GM08714 (cell line): ENCODE measurements around the gene EXPH5.
"Not testable (repeated sequence)": the region's sequence is repeated elsewhere in the genome, so short reads cannot be mapped to it uniquely, and the experiment has no call there.

Experiments used
- H3K4me3 ChIP-seq: fragments of 200-500 bp; sonication (Bioruptor generic); 2 replicates; pipeline ENCODE4 v1.5.1; 2014; ENCODE audit warnings: mild to moderate bottlenecking, low read length, inconsistent platforms
- ZNF274 ChIP-seq: IDR thresholded peaks from 2 replicates; pipeline ENCODE4 v1.6.1; 2012; ENCODE audit warnings: mild to moderate bottlenecking, low read depth, low read length

The EXPH5 gene

DNA sequence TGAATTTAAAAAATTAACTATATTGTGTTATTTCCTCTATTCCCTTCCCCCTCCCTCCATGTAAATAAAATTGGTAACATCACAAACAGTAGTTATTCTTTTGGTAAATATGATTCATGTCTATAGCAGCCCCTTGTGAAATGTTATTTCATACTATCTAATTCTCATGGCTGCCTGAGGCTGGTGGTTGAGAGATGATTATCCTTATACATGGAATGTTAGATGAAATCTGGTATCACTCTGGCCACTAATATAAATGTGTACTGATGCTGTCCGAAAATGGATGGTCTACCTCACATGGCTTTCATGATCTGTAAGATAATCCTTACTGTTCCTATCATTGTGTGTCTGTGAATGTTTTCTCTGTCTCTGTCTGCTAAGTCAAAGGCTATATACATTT is 25.0 kb upstream of the EXPH5 start:
- no peak overlapping the region for H3K4me3 ChIP-seq
- no peak for TF ChIP-seq ZNF274

GRCh38 chr11:108617055-108617454 is 23.5 kb upstream of the EXPH5 start:
- no peak overlapping the region for H3K4me3 ChIP-seq

DNA sequence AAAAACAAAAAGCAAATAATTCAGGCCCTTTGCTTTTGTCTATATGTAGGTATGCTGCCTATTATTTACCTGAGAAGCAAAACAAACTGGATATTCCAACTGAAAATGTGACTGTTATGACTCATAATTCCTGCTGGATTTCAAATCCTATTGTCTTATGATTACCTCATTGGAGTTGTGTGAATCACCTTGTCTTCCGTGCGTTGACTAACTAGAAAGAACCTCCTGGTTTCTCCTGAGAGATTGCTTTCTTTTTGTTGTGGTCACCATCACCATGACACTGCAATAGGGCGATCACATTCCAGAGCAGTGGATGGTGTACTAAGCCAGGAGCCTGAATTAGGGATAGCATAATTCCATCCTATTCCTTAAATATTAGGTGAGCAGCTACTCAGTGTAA is 23.0 kb upstream of the EXPH5 start:
- no peak for TF ChIP-seq ZNF274
- no peak overlapping the region for H3K4me3 ChIP-seq

More at GRCh38 chr11:108617055-108617454, 23.5 kb upstream of the EXPH5 start:
- no peak for TF ChIP-seq ZNF274

DNA sequence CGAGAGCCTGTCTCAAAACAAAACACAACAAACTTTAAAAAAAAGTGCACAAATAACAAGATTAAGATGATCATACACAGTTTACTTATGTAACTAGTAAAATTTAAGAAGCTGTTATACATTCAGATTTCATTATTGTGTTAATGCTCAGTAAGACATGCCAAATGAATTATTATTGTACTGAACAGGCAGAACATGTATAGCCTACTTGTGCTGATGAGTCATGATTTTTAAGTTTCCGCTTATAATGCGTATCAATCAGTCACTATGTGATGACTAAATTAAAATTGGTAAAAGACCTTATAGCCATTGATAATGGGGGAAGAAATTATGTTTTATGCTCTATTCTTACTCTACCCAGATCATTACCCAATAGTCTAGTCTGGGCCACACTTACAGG is 20.5 kb upstream of the EXPH5 start:
- no peak for TF ChIP-seq ZNF274
- no peak overlapping the region for H3K4me3 ChIP-seq

DNA sequence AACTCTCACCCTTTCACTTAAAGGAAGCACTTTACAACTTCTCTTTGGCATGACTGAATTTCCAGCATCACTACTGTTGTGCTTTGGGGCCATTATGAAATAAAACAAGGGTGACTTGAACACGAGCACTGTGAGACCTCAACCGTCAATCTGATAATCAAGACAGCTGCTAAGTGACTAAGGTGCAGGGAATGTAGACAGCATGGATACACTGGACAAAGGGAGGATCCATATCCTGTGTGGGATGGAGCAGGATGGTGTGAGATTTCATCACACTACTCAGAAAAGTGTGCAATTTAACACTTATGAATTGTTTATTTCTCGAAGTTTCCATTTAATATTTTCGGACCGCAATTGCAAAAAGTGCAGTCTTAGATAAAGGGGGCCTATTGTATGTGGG is 16.1 kb upstream of the EXPH5 start:
- H3K4me3 ChIP-seq = no peak overlapping the region
- TF ChIP-seq ZNF274 = no peak

DNA sequence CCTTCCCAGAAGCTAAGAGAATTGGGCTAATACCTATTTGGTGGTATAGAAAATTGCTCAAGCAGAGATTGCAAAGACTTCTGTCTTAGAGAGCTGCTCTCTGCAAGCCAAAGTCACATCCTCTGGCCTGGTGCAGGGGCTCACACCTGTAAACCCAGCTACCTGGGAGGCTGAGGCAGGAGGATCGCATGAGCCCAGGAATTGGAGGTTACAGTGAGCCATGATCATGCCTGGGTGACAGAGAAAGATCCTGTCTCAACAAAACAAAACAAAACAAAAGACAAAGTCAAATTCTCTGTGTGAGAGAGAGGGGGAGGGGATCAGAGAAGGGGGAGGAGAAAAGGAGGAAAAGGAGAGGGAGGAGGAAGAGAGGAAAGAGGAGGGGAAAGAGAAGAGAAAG is 15.0 kb upstream of the EXPH5 start:
- no peak overlapping the region for H3K4me3 ChIP-seq
- TF ChIP-seq ZNF274 = no peak

DNA sequence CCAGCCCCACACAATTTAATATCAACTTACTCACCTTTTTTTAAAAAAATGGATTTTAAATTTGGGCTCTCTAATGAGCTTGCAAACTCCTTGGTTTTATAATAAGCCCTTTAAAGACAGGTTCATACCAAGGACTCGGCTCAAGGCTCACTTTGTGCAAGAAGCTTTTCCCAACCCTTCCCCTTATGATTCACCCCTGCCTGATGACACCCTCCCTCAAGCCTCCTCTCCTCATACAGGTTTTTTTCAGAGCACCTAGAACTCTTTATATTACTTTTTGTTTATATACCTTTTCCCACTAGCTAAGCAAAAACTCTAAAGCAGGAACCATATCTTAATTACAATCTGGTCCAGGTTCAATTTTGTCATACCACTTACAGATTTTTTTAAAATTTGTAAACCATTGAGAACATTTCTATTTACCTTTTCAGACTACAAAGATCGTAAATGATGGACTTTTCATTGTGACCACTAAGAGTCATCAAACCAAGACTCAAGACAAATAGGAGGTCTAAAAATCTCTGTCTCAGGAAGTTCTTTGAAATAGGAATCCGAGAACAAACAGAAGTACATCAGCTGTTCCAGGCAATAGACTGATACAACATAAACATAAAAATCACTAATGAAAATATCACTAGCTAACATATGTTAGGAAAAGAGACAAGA is 13.1 kb upstream of the EXPH5 start:
- TF ChIP-seq ZNF274 = no peak
- H3K4me3 ChIP-seq = no peak overlapping the region

- no peak for TF ChIP-seq ZNF274
- no peak overlapping the region for H3K4me3 ChIP-seq
These were observed 12.5 kb upstream of the EXPH5 start for GRCh38 chr11:108606070-108606469.

- H3K4me3 ChIP-seq = not testable (repeated sequence)
These were observed 9.2 kb upstream of the EXPH5 start for GRCh38 chr11:108602818-108603217.

DNA sequence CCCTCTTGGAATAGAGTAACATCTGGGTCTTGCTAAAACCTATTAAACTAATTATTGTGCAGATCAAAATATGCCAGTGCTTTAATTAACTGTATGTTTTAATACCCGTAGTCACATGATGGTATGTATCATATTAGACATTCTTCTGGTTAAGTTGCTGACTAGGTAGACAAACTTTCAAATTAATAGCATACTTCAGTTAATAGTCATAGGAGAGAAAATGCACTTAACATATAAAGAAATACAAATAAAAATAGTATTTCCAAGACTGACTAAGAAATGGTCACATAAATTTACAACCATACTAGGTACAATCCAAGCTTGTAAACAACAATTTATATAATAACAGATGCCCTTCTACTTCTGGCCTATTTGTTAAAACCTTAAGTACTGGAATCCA is 7.6 kb upstream of the EXPH5 start:
- TF ChIP-seq ZNF274 = no peak
- H3K4me3 ChIP-seq = no peak overlapping the region

- TF ChIP-seq ZNF274 = no peak
These were observed 6.4 kb upstream of the EXPH5 start for GRCh38 chr11:108599978-108600377.

DNA sequence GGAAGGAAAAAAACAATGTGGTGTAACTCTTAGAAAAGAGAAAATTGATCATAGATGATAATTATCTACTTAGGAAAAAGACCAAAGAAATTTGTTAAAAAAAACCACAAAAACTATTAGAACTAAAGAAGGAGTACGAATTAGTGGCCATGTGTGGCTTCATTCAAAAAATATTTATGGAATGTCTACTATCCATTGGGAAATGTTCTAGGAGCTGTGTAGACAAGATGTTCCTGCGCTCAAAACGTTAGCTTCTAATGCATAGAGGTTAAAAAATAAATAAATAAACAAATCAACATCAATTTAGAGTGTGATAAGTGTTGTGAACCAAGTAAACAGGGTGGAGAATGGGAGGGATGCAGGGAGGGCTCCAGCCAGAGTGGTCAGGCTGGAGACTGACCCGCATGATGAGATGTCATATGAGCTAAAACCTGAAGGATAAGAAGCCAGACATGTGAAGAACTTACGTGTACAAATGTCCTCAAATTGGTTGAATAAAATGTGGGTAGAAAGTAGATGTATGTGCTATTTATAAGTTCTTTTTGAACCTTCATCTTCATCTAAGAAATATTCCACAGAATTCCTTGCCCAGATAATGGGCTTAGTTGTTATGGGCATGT is 4.3 kb upstream of the EXPH5 start:
- no peak for TF ChIP-seq ZNF274
- H3K4me3 ChIP-seq = no peak overlapping the region

More at GRCh38 chr11:108599978-108600377, 6.4 kb upstream of the EXPH5 start:
- no peak overlapping the region for H3K4me3 ChIP-seq

DNA sequence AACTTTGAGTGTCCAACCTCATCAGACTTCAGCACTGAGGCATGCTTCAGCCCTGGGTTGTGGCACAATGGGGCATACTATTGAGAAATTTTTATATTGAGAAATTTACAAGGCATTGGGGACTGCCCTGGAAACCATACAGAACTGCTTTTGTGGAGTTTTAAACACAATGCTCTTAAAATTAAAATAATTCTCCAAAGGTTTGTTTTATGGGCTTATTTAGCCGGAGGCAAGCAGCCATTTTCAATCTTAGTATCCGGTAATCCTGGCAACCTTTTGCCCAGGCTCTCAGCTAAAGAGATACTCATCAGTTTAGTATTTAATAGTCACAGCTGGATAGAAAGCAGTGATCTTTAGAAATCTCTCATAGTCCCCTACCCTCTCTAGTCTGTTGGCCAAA is 3.1 kb upstream of the EXPH5 start:
- H3K4me3 ChIP-seq = no peak overlapping the region
- no peak for TF ChIP-seq ZNF274

DNA sequence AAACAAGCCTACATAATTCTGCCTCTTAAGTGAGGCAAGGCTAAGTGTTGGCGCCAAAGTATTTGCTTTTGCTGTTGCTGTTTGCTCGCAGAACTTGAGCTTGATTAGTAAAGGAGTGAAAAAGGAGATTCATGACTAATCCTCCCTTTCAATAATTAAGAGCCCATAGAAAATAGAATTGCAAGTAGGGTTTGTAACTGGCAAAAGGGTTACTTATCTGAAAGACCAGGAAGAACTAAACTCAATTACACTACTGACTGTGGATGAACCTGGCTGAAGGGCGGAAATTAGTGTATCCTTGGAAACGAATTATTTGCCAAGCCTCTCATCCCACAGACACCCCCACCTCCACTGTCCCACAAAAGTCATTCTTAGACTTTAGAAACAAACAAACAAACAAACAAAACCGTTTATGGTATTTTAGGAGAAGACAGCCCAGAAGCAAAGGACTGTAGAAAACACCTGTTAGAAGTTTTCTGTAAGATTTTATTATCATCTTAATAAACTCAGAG is 411 bp upstream of the EXPH5 start:
- TF ChIP-seq ZNF274 = no peak
- H3K4me3 ChIP-seq = peak overlapping the region; percentile 79; the same call in 1 of the 2 replicates

DNA sequence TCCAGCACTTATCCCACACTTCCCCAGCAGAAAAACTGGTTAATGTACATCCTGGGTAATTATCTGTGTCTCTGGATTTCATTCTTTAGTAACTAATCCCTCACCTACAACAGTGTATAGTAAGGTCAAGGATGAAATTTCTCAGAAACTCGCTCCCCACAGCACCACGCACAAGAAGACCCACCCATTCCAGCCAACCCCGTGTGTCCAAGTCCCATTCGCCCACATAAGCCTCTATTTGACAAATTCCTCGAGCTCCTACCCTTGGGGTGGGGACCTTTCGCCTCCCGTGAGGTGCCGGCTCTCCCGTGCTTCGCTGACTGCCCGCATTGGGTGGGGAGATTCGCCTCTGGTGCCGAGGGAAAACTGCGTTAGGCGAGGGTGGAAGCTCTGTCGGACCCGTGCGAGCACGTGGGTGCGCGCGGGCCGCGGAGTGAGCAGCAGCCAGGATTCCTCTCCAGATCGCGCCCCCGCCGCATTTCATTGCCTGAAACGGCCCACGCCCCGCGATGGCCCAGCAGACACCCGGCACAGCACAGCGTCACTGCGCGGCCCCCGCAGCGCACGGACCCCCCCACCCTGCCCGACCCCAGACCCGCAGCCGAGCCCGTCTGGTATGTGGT is 866 bp downstream of the EXPH5 start:
- no peak for TF ChIP-seq ZNF274
- H3K4me3 ChIP-seq = peak overlapping the region; percentile 79

GRCh38 chr11:108591893-108592292 is 1.7 kb downstream of the EXPH5 start:
- TF ChIP-seq ZNF274 = no peak
- H3K4me3 ChIP-seq = no peak overlapping the region
